GM06990 (cell line): Measurements from ENCODE around the gene DENND1B.

Experiments used
- DNase-seq: peaks from one replicate; pipeline ENCODE4 v3.0.0-alpha.2; 2011; ENCODE audit not compliant: insufficient read length; ENCODE audit errors: extremely low read depth
- H3K27me3 ChIP-seq: replicated peaks from 2 replicates; pipeline ENCODE4 v1.6.0; 2011; ENCODE audit warnings: low read length; ENCODE audit not compliant: control insufficient read depth, insufficient read depth
- H3K36me3 ChIP-seq: 2 replicates; pipeline ENCODE4 v1.5.1; 2011; ENCODE audit warnings: low read length; ENCODE audit not compliant: control insufficient read depth, insufficient read depth
- H3K4me3 ChIP-seq: replicated peaks from 2 replicates; pipeline ENCODE4 v1.5.1; 2011; ENCODE audit warnings: low read depth, mild to moderate bottlenecking, control low read depth, low read length
- CTCF ChIP-seq: IDR thresholded peaks from 2 replicates; pipeline ENCODE4 v1.5.1; 2011; ENCODE audit warnings: low read length, control low read depth, mild to moderate bottlenecking, inconsistent platforms; ENCODE audit not compliant: insufficient read depth, poor library complexity, severe bottlenecking

DENND1B gene

DNA sequence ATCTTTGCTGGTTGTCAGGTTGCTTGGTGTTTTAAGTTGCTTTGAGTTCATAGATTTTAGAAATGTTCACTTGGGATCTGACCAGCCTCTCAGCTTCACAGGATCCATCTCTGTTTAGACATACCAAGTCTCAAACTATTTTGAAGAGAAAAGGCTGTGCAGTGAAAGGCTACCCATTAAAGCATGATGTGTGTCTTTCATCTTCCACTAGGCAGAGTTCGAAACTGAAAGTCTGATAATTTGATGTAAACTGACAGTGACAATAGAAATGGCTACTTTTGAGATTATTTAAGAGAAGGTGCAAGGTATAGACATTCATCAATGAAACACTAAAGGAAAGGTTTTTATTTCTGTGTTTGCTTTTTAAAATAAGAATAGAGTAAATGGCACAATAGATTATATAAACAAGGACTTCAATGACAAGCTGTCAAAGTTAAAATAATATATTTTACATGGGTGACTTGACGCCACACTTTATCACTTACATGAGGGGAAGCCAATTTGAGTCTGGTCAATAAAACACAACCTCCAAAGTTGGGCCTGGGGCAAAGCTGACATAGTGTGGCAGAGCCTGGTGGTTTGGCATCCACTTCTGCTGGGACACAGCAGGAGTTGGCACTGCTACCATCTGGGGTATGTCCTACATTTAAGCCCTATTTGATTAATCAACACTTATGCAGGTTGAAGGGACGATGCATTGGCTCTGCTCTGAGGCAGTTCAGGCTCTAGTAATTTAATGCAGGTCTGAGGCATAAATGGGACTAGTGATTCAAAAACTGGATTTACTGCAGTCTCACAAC, 309.6 kb downstream of the DENND1B start:
- no peak for TF ChIP-seq CTCF
- H3K36me3 ChIP-seq = no peaks in the 10 kb centered on the region
- H3K27me3 ChIP-seq = no peaks in the 10 kb centered on the region; the same call in none of the 2 replicates
- DNase-seq = no peak
- no peak overlapping the region for H3K4me3 ChIP-seq

DNA sequence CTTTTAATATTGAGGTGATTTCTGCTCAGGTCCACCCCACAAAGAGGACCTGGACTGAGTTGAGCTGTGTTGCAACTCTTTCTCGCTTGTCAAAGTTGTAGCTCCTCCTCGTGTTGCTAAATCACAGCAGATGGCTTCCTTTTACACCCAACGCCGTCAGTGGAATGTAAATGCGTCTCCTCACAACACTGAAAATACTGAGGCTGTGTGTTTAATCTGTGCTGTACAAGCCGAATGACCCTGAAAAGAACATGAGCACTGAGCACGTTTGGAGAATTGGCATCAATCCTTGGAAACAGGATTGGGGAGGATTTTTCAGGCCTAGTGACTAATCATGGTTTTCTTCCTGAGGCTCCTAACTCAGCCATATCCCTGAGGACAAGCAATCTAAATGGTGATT, 311.2 kb downstream of the DENND1B start:
- no peak for TF ChIP-seq CTCF
- no peaks in the 10 kb centered on the region for H3K36me3 ChIP-seq
- no peak for DNase-seq

DNA sequence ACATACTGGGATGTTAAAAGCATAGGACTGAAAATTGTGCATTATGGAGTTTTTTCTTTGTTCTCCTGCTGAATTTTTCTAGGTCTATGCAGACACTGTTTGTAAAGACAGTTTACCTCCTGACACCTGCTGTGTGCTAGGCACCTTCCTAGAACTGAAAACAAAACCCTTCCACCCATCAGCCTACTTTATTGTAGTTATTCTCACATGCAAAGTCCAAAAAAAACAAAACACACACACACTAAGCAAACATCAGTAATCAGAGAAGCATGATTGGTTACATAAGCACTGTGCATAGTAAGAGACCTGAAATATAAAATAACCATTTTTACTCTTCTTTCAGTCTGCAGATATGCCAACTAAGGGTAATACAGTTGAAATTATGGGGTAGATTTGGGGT, 312.1 kb downstream of the DENND1B start:
- Histone ChIP-seq H3K36me3 (no peaks in the 10 kb centered on the region), H3K4me3 (no peak overlapping the region), H3K27me3 (no peaks in the 10 kb centered on the region)
- DNase-seq = no peak
- no peak for TF ChIP-seq CTCF

More for the DNA sequence above, 311.2 kb downstream of the DENND1B start:
- Histone ChIP-seq H3K4me3 (no peak overlapping the region), H3K27me3 (no peaks in the 10 kb centered on the region)

- H3K36me3 ChIP-seq = no peaks in the 10 kb centered on the region
- no peak for DNase-seq
- no peak for TF ChIP-seq CTCF
- no peak overlapping the region for H3K4me3 ChIP-seq
- no peaks in the 10 kb centered on the region for H3K27me3 ChIP-seq
These were observed 312.7 kb downstream of the DENND1B start for GRCh38 chr1:197462539-197462938.
